LNCaP clone FGC (cell line): ENCODE measurements around the gene SLBP.

Experiments
- DNase-seq: peaks from one replicate; pipeline ENCODE4 v3.0.0-alpha.2; 2011; ENCODE audit warnings: low read depth
- H3K4me3 ChIP-seq: 2 replicates; pipeline ENCODE4 v1.5.1; 2011; ENCODE audit warnings: mild to moderate bottlenecking, low read depth, low read length, control low read depth
- TF ChIP-seq, protein P1 (sequence below): IDR thresholded peaks from 2 replicates; pipeline ENCODE4 v1.5.1; 2012; ENCODE audit warnings: mild to moderate bottlenecking; ENCODE audit not compliant: control insufficient read depth, insufficient read depth; ENCODE audit errors: extremely low read depth

The SLBP gene

DNA sequence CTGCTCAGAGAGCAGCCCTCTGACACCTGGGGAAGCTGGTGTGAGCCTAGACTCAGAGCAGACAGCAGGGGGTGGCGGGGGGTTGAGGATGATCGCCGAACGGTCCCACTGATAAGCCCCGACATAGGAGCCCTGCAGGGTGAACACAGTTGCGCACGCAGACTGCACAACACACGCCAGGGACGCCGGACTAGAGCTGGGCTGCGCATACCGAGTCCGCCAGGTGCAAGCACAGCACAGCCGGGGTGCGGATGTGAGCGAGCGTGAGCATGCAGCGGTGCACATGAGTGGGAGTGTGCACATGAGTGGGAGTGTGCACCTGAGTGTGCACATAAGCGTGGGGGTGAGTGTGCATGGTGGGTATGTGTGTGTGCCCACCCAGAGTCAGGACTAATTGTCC, 64.7 kb downstream of the SLBP start:
- DNase-seq, result no peak
- TF ChIP-seq, protein P1, sequence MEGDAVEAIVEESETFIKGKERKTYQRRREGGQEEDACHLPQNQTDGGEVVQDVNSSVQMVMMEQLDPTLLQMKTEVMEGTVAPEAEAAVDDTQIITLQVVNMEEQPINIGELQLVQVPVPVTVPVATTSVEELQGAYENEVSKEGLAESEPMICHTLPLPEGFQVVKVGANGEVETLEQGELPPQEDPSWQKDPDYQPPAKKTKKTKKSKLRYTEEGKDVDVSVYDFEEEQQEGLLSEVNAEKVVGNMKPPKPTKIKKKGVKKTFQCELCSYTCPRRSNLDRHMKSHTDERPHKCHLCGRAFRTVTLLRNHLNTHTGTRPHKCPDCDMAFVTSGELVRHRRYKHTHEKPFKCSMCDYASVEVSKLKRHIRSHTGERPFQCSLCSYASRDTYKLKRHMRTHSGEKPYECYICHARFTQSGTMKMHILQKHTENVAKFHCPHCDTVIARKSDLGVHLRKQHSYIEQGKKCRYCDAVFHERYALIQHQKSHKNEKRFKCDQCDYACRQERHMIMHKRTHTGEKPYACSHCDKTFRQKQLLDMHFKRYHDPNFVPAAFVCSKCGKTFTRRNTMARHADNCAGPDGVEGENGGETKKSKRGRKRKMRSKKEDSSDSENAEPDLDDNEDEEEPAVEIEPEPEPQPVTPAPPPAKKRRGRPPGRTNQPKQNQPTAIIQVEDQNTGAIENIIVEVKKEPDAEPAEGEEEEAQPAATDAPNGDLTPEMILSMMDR, result no peak
- H3K4me3 ChIP-seq, result no peak overlapping the region

DNA sequence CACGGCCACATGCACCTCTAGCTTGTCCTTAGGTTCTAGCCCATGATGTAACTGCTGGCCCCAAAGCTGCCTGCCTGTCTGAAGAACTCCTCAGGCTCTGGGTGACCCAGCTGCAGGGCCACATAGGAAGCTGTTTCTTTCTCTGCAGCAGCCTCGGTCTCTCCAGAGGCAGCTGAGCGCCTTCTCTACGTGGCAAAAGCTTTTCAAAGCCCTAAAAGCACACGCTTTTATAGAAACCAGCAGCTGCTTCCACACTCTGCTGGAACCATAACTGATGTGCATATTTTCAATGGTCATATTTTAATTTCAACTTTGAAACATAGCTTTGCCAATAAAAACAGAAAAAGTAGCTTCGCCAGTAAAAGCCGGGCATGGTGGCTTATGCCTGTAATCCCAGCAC, 65.4 kb downstream of the SLBP start:
- DNase-seq, result no peak
- TF ChIP-seq, protein P1, result no peak
- H3K4me3 ChIP-seq, result no peak overlapping the region

DNA sequence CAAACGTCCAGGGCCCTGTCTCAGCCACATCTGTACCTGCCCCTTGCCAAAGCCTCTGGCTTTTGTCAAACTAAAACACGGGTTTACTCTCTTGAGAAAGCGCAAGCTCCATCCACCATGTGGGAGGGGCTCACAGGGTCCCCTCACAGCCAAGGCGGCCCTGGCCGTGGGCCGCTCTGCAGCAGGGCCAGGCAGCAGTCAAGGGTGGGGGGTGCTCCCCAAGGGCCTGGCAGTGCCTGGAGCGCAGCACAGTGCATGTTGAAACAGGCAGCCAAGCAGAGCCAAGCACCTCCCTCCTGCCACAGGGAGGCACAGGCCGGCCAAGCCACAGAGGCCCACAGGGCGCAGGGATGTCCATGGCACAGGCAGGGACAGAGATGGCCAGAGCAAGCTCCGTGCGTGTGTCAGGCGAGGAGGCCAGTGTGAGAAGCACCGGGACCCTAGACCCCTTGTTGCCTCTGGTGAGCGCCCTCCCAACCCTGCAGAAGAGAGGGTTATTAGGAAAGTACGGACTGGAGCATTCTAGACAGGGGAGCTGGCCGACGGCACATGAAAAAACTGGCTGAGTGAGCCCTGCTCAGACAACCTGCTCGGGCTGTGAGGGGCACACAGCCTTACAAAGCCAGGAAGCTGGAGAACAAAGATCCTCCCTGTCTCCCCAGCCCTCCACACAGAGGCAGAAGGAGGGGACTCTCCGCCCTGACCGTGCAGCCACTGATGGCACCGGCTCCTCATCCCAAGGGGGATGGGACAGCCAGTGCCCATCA, 67.0 kb downstream of the SLBP start:
- H3K4me3 ChIP-seq, result no peak overlapping the region
- TF ChIP-seq, protein P1, result no peak
- DNase-seq, result no peak

DNA sequence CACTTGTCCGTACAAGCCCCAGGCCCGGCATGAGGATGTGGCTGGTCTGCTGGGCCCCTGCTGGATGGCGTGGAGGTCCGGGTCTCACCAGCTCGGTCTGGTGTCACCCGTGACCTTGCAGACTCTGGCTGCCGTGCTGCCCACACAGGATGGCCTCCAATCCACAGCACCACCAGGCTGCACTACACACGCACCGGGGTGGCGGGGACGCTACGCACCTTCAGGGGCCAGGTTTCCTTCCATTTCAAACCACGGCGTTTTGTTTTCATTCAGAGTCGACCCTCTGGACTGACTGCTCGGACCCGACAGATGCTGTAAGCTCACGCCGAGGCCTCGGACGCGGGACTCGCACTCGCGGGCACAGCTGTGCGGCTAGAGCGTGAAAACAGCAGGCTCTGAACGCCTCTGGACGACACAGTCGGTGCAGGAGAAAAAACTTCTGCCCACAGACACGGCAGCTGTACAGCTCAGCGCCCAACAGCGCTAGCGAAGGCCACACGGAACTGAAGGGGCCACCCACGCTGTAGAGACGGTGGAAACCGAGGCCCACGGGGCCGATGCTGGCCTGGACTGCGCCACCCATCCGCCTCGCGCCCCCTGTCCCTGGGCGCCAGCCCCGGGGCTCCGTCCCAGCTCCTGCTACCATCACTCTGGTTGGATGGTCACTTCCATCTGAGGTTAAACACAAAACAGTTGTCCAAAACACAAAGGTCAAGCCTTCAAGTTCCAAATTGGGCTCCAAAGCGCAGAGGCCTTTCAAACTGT, 68.0 kb downstream of the SLBP start:
- no peak overlapping the region for H3K4me3 ChIP-seq
- DNase-seq, result no peak
- TF ChIP-seq, protein P1, result no peak
